GM18505 (cell line): ENCODE measurements around the gene JPH4.

Source experiments
- ATAC-seq: cut with Tn5 transposase; IDR thresholded peaks from one replicate; pipeline ENCODE4 v1.9.1; 2021; ENCODE audit not compliant: unreplicated experiment
- POLR2A ChIP-seq: IDR thresholded peaks from 4 replicates; pipeline ENCODE4 v1.6.1; 2011; ENCODE audit warnings: borderline replicate concordance; ENCODE audit not compliant: insufficient read depth, insufficient read length; ENCODE audit errors: extremely low read depth

Gene JPH4

GRCh38 chr14:23578560-23579310 lies at the start of gene JPH4:
Gene JPH4 (minus strand): TSS chr14:23578790. CDS start chr14:23577453, 1,337 bp downstream.
- ATAC-seq = no peak
- TF ChIP-seq POLR2A = no peak

DNA sequence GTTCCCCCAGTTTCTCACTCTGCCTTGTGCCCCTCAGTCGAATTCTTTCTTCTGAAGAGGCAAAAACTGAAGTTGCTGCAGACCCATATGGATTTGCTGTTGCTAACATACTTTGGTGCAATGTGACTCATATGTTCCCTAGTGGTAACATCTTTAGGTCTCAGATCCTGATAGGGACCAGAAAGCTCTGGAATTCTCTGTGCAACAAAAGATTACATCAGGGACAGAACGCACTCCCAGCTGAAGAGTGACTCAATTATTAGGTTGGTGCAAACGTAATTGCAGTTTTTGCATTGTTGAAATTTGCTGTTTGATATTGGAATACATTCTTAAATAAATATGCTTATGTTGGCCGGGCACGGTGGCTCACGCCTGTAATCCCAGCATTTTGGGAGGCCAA lies 49.4 kb upstream of the JPH4 start:
- TF ChIP-seq POLR2A = no peak
- ATAC-seq = no peak

DNA sequence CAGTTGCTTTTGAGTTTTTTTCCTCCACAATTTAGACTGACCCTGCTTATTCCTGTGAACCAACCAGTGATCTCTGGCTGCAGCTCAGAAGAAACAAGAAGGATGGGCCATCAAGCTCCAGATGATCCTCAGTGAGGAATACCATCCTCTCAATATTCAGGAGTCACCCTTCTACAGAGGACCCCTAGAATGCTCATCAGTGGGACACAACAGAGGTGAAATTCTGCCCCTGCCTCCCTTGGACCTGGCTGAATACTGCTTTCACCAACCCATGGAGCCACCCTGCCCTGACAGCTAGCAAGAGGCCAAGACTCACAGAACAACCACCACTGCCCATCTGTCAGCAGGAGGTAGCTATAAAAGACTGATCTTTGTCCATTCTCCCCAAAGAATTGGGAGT lies 48.4 kb upstream of the JPH4 start:
- no peak for ATAC-seq
- no peak for TF ChIP-seq POLR2A

GRCh38 chr14:23624830-23625404 lies 46.3 kb upstream of the JPH4 start:
- ATAC-seq = no peak
- no peak for TF ChIP-seq POLR2A

DNA sequence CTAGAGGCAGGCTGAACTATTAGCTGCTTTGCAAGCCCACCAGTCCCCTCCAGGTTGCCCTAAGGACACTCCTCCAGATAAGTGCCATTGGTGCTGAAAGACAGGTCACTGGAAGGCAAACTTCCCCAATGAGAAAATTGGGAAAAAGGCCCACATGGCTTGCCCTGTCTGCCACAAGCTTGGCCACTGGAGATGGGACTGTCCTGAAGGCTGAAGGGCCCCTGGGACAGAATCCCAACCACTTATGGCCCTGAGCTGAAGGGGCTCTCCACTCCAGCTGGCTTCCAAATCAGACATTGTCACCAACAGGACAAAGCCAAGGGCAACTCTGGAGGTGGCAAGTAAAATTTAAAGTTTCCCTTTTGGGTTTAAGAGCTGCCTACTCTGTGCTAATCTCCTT lies 45.4 kb upstream of the JPH4 start:
- ATAC-seq = no peak

DNA sequence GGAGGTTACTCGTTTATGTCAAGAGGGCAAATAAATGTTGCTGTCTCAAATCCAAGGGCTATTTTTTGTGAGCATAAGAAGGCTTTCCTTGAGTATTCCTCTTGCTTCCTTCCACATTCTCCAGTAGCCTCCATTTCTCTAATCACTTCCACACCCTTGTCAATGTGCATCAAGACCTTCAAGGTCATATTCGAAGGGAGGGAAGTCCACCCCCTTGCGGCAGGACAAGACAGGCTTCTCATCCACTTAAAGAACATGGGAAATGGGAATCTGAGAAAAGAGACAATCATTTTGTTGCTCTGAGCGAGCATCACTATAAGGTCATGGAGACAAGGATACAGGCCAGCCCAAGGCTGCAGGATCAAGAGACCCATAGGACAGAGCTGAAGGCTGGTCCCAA lies 44.4 kb upstream of the JPH4 start:
- ATAC-seq = no peak
- no peak for TF ChIP-seq POLR2A

More for the DNA sequence above, 45.4 kb upstream of the JPH4 start:
- no peak for TF ChIP-seq POLR2A

GRCh38 chr14:23621932-23622730 lies 43.5 kb upstream of the JPH4 start:
- TF ChIP-seq POLR2A = no peak
- no peak for ATAC-seq

DNA sequence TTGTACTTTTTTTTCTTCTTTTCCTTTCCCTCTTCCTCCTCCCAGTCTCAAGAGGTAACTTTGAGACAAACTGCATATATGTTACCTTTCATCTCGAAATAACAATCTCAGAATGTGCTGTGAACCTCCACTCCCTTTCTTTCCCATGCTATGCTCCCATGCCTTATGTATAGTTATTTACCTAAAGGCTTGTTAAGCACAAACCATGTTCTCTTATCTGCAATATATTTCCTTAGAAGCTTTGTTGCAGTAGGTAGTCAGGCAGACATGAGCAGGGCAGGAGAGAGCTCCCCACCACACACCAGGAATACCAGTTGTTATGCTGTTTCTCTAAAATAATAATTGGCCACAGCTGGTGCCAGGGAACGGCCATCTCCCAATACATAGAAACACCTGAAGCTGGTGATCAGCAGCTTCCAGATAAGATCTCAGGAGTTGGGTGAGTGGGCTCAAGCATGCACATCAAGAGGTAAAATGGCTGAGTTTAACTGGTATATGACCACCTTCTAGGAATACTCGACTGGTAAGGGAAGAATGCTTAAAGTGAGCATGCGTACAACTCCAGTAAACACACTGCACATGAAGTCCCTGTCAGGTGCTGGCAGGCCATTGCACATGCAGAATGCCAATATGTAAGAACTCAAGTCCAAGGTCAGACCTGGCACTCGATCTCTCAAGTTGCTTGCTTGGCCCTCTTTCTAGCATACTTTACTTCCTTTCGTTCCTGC lies 42.8 kb upstream of the JPH4 start:
- no peak for TF ChIP-seq POLR2A
- ATAC-seq = no peak

DNA sequence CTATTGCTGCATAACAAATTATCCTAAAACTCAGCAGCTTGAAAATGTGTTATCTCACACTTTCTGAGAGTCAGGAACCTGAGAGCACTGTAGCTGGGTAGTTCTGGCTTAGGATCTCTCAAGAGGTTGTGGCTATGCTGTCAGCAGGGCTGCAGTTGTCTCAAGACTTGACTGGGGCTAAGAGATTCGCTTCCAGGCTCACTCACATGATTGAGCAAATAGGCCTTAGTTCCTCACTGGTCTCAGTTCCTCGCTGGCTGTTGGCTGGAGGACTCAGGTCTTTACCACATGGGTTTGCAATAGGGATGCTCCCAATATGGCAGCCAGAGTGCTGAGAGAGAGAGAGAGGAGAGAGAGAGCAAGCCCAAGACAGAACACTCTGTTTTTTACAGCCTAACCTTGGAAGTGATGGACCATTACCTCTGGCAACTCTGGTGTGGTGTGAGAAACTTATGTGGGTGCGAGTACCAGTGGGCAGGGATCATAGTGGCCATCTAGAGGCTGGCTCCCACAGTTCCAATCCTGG lies 41.6 kb upstream of the JPH4 start:
- TF ChIP-seq POLR2A = no peak
- ATAC-seq = no peak

- no peak for ATAC-seq
Observed at GRCh38 chr14:23618415-23618988, 39.9 kb upstream of the JPH4 start.

GRCh38 chr14:23617539-23617938 lies 38.9 kb upstream of the JPH4 start:
- ATAC-seq = no peak
- TF ChIP-seq POLR2A = no peak

More at GRCh38 chr14:23618415-23618988, 39.9 kb upstream of the JPH4 start:
- no peak for TF ChIP-seq POLR2A

- no peak for ATAC-seq
- TF ChIP-seq POLR2A = no peak
Observed at GRCh38 chr14:23615856-23616255, 37.3 kb upstream of the JPH4 start.

GRCh38 chr14:23614395-23614828 lies 35.8 kb upstream of the JPH4 start:
- no peak for ATAC-seq
- TF ChIP-seq POLR2A = no peak
